Measurements from ENCODE around the gene MMRN2.
"Not testable (repeated sequence)": the region's sequence is repeated elsewhere in the genome, so short reads cannot be mapped to it uniquely, and the experiment has no call there.

MMRN2 gene, protein sequence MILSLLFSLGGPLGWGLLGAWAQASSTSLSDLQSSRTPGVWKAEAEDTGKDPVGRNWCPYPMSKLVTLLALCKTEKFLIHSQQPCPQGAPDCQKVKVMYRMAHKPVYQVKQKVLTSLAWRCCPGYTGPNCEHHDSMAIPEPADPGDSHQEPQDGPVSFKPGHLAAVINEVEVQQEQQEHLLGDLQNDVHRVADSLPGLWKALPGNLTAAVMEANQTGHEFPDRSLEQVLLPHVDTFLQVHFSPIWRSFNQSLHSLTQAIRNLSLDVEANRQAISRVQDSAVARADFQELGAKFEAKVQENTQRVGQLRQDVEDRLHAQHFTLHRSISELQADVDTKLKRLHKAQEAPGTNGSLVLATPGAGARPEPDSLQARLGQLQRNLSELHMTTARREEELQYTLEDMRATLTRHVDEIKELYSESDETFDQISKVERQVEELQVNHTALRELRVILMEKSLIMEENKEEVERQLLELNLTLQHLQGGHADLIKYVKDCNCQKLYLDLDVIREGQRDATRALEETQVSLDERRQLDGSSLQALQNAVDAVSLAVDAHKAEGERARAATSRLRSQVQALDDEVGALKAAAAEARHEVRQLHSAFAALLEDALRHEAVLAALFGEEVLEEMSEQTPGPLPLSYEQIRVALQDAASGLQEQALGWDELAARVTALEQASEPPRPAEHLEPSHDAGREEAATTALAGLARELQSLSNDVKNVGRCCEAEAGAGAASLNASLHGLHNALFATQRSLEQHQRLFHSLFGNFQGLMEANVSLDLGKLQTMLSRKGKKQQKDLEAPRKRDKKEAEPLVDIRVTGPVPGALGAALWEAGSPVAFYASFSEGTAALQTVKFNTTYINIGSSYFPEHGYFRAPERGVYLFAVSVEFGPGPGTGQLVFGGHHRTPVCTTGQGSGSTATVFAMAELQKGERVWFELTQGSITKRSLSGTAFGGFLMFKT

GRCh38 chr10:86957471-86958115 lies at the start of gene MMRN2:
TSS of gene MMRN2 (minus strand) at chr10:86957615. CDS start at chr10:86957541, 74 bp downstream.
- no peak for DNase-seq (ENCODE audit: low spot score)
- FAIRE-seq = no peak

GRCh38 chr10:87007124-87007523 lies 49.7 kb upstream of the MMRN2 start:
- not testable (repeated sequence) for DNase-seq (ENCODE audit: low spot score); FAIRE-seq

- DNase-seq (ENCODE audit: low spot score) (no peak), FAIRE-seq (no peak)
These were observed 43.1 kb upstream of the MMRN2 start for GRCh38 chr10:87000491-87000890.

DNA sequence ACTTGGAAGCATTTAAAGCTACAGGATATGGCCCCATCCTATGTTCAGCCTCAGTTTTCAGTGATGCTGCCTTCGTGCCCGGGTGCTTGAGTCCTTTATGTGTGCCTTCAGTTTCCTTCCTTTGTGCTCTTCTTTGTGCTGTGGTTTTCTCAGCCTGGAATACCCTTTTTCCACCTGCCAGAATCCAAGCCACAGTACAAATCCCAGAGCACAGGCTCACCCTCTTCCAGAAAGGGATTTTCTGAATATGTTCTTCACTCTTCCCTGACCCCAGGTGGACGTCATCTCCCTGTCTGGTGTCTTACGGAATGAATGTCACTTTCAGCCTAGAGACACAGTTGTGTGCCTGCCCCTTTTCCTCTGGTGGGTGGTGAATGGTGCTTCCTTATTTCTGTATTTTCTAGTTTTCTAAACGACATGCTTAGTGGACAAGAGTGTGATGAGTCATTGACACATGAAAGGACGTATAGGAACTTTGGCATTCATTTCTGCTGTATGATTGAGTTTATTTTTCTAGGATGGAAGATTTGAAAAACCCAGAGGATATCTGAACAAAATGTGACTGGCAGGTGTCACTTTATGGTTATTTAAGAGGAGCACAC lies 42.5 kb upstream of the MMRN2 start:
- FAIRE-seq; DNase-seq (ENCODE audit: low spot score): not testable (repeated sequence)

- no peak for FAIRE-seq
- no peak for DNase-seq (ENCODE audit: low spot score)
These were observed 35.5 kb upstream of the MMRN2 start for GRCh38 chr10:86992929-86993328.

GRCh38 chr10:86992456-86992855 lies 35.0 kb upstream of the MMRN2 start:
- DNase-seq (ENCODE audit: low spot score) (no peak), FAIRE-seq (no peak)

GRCh38 chr10:86991362-86991761 lies 33.9 kb upstream of the MMRN2 start:
- not testable (repeated sequence) for FAIRE-seq; DNase-seq (ENCODE audit: low spot score)

GRCh38 chr10:86988520-86988919 lies 31.1 kb upstream of the MMRN2 start:
- no peak for FAIRE-seq
- no peak for DNase-seq (ENCODE audit: low spot score)

DNA sequence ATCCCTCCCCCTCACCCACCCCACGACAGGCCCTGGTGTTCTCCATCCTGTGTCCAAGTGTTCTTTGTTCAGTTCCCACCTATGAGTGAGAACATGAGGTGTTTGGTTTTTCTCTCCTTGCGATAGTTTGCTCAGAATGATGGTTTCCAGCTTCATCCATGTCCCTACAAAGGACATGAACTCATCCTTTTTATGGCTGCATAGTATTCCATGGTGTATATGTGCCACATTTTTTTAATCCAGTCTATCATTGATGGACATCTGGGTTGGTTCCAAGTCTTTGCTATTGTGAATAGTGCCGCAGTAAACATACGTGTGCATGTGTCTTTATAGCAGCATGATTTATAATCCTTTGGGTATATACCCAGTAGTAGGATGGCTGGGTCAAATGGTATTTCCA lies 27.1 kb upstream of the MMRN2 start:
- DNase-seq (ENCODE audit: low spot score); FAIRE-seq: not testable (repeated sequence)

GRCh38 chr10:86981716-86982115 lies 24.3 kb upstream of the MMRN2 start:
- no peak for FAIRE-seq

GRCh38 chr10:86981020-86981419 lies 23.6 kb upstream of the MMRN2 start:
- not testable (repeated sequence) for FAIRE-seq; DNase-seq (ENCODE audit: low spot score)

More at GRCh38 chr10:86981716-86982115, 24.3 kb upstream of the MMRN2 start:
- no peak for DNase-seq (ENCODE audit: low spot score)

DNA sequence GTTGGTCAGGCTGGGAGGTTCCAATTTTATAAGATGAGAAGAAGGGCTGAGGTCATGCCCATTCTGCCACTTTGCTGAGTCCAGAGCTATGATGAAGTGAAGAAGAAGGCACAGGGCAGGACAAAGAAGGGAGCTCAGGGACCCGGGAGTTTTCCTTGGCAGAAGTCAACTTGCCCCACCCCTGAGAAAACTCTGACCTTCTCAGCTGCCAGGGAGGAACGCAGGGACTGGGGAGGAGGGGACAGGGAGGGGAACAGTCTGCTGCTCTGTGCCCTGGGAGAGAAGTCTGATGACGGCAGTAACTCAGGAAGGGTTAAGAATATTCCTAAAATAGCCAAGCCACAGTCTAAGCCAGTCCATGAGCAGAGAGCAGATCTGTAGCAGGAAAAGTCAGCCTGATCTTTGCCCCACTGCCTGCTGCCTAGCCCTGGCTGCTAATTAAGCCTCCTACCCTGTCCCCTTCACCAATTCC lies 22.6 kb upstream of the MMRN2 start:
- DNase-seq (ENCODE audit: low spot score) (no peak), FAIRE-seq (no peak)

- DNase-seq (ENCODE audit: low spot score) = no peak
- no peak for FAIRE-seq
These were observed 21.9 kb upstream of the MMRN2 start for GRCh38 chr10:86979296-86979818.

- DNase-seq (ENCODE audit: low spot score); FAIRE-seq: not testable (repeated sequence)
These were observed 21.0 kb upstream of the MMRN2 start for GRCh38 chr10:86978457-86978856.

DNA sequence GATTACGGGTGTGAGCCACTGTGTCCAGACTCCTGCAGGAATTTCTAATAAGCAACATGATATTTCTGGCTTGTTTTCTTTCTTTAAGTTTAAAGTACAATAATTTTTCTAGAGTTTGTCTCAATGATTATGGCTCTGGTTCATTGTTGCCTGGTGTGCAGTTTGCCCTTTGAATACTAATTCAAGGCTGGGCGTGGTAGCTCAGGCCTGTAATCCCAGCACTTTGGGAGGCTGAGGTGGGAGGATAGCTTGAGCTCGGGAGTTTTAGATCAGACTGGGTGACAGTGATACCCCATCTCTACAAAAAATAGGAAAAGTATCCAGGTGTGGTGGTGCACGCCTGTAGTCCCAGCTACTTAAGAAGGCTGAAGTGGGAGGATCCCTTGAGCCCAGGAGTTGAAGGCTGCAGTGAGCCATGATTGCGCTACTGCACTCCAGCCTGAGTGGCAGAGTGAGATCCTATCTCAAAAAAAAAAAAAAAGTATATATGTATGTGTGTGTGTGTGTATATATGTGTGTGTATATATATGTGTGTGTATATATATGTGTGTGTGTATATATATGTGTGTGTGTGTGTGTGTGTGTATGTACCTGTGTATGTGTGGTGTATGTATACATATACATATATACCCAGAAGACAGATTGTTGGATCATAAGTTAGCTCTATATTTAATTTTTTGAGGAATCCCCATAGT lies 19.1 kb upstream of the MMRN2 start:
- FAIRE-seq (no peak), DNase-seq (ENCODE audit: low spot score) (no peak)

- FAIRE-seq (no peak), DNase-seq (ENCODE audit: low spot score) (no peak)
These were observed 17.1 kb upstream of the MMRN2 start for GRCh38 chr10:86974484-86974883.

DNA sequence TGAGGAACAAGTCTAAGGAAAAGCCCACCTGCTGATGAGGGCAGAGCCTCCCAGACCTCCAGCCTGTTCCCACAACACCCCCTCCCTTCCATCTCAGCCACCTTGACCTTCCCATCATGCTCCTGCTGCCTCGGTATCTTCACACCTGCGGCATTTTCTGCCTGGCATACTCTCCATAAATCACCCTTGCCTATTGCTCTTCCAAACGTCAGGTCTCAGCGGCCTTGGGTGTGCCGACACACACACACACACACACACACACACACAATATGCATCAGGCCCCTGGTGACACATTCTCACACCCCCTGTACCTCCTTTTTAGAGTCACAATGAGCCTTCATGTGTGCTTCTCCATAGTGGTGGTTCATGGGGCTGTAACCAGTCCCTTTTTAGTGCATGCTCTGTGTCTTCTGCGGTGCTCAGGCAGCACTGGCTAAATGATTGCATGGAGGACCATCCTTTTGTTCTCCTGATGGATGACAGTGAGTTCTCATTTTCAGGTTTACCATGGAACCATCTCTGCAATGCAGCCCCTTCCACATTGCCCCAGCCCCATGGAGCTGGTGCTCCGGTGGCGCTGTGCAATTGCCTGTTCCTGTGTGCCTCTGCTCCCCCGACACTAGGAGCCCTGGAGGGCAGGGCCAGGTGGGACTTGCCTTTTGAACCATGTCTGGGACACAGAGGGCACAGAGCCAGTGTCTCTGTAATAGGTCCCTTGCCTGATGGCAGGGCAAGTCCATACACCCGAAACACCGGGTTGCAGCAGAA lies 15.4 kb upstream of the MMRN2 start:
- no peak for DNase-seq (ENCODE audit: low spot score)
- FAIRE-seq = no peak

- FAIRE-seq (peak; percentile 93), DNase-seq (ENCODE audit: low spot score) (peak; percentile 94)
These were observed 14.0 kb upstream of the MMRN2 start for GRCh38 chr10:86971232-86971991.

- DNase-seq (ENCODE audit: low spot score) = no peak
- FAIRE-seq = no peak
These were observed 13.5 kb upstream of the MMRN2 start for GRCh38 chr10:86970982-86971231.

All from urothelium cell line (cell line).